PC-3 (cell line): ENCODE data around the gene IL18BP.

Source experiments
- CTCF ChIP-seq: fragments of 300-600 bp; sonication (generic); conservative IDR thresholded peaks from 2 replicates; pipeline ENCODE4 v1.5.1; 2017; ENCODE audit warnings: antibody characterized with exemption, low read depth, mild to moderate bottlenecking, low read length
- EZH2 ChIP-seq: fragments of 300-600 bp; sonication (generic); IDR thresholded peaks from one replicate; pipeline ENCODE4 v1.6.1; 2017; ENCODE audit warnings: antibody characterized with exemption, mild to moderate bottlenecking, low read length; ENCODE audit not compliant: unreplicated experiment

GRCh38 chr11:71963468-71963867, 35.2 kb upstream of the IL18BP start:
- TF ChIP-seq CTCF = no peak
- TF ChIP-seq EZH2 = no peak
